Neural crest cell (in vitro differentiated cells): ENCODE data around the gene NFU1. TPM values are rescaled to one million over a fixed set of nuclear protein-coding genes. Genes with fewer than 3 reads are reported as not detected.

Experiments used
- DNase-seq: peaks from one replicate; pipeline ENCODE4 v3.0.0; 2021; ENCODE audit warnings: low read depth, mixed read lengths, low spot score
- H3K27ac Mint-ChIP-seq: one replicate; pipeline ENCODE4 v1.8.0; 2021; ENCODE audit warnings: mild to moderate bottlenecking, mixed read lengths; ENCODE audit not compliant: unreplicated experiment
- H3K27me3 Mint-ChIP-seq: 2 replicates; pipeline ENCODE4 v1.8.0; 2021; ENCODE audit warnings: low read depth, mild to moderate bottlenecking, mixed read lengths
- H3K36me3 Mint-ChIP-seq: 2 replicates; pipeline ENCODE4 v1.8.0; 2021; ENCODE audit warnings: low read depth, mild to moderate bottlenecking, mixed read lengths
- H3K4me1 Mint-ChIP-seq: 2 replicates; pipeline ENCODE4 v1.8.0; 2021; ENCODE audit warnings: mixed read lengths
- H3K4me3 Mint-ChIP-seq: one replicate; pipeline ENCODE4 v1.8.0; 2021; ENCODE audit warnings: mild to moderate bottlenecking, mixed read lengths
- H3K9me3 Mint-ChIP-seq: 2 replicates; pipeline ENCODE4 v1.8.0; 2021; ENCODE audit warnings: mixed read lengths
- CTCF ChIP-seq: fragments of 200-600 bp; sonication (generic); conservative IDR thresholded peaks from 2 replicates; pipeline ENCODE4 v1.5.0; 2021; ENCODE audit warnings: antibody characterized with exemption, mild to moderate bottlenecking
- total RNA-seq: library from RNA; stranded (reverse); gene quantifications from 2 replicates; pipeline ENCODE4 v1.2.1, GENCODE V29; 2021

The NFU1 gene
- total RNA-seq, 1 donor from 2014 or later, result 42.7 TPM

- no peak overlapping the region for H3K27ac Mint-ChIP-seq
- H3K4me3 Mint-ChIP-seq, result no peak overlapping the region
- H3K4me1 Mint-ChIP-seq, result peaks cover 3% of the 10 kb centered on the region
- DNase-seq, result no peak
- H3K36me3 Mint-ChIP-seq, result no peaks in the 10 kb centered on the region
- H3K9me3 Mint-ChIP-seq, result no peaks in the 10 kb centered on the region
- no peaks in the 10 kb centered on the region for H3K27me3 Mint-ChIP-seq
- TF ChIP-seq CTCF, result no peak
Observed at GRCh38 chr2:69477627-69478026, 40.4 kb upstream of the NFU1 start.

- Mint-ChIP-seq H3K27me3 (no peaks in the 10 kb centered on the region), H3K4me3 (no peak overlapping the region), H3K9me3 (no peaks in the 10 kb centered on the region), H3K27ac (no peak overlapping the region), H3K36me3 (no peaks in the 10 kb centered on the region), H3K4me1 (no peaks in the 10 kb centered on the region)
- no peak for DNase-seq
- TF ChIP-seq CTCF, result no peak
Observed at GRCh38 chr2:69474688-69475087, 37.5 kb upstream of the NFU1 start.

- Mint-ChIP-seq H3K36me3 (no peaks in the 10 kb centered on the region), H3K27me3 (no peaks in the 10 kb centered on the region), H3K4me1 (no peaks in the 10 kb centered on the region), H3K9me3 (no peaks in the 10 kb centered on the region), H3K27ac (no peak overlapping the region), H3K4me3 (no peak overlapping the region)
- TF ChIP-seq CTCF, result no peak
- DNase-seq, result no peak
Observed at GRCh38 chr2:69471793-69472192, 34.6 kb upstream of the NFU1 start.

- no peaks in the 10 kb centered on the region for H3K27me3 Mint-ChIP-seq
- DNase-seq, result no peak
- H3K36me3 Mint-ChIP-seq, result no peaks in the 10 kb centered on the region
- no peak for TF ChIP-seq CTCF
- no peak overlapping the region for H3K27ac Mint-ChIP-seq
- H3K9me3 Mint-ChIP-seq, result no peaks in the 10 kb centered on the region
- no peaks in the 10 kb centered on the region for H3K4me1 Mint-ChIP-seq
- no peak overlapping the region for H3K4me3 Mint-ChIP-seq
Observed at GRCh38 chr2:69470911-69471310, 33.7 kb upstream of the NFU1 start.

- DNase-seq, result no peak
- no peak for TF ChIP-seq CTCF
- Mint-ChIP-seq H3K9me3 (no peaks in the 10 kb centered on the region), H3K27ac (no peak overlapping the region), H3K36me3 (peaks cover 7% of the 10 kb centered on the region), H3K27me3 (no peaks in the 10 kb centered on the region), H3K4me1 (no peaks in the 10 kb centered on the region), H3K4me3 (no peak overlapping the region)
Observed at GRCh38 chr2:69469784-69470183, 32.5 kb upstream of the NFU1 start.

GRCh38 chr2:69469375-69469774 is 32.1 kb upstream of the NFU1 start:
- Mint-ChIP-seq H3K4me1 (no peaks in the 10 kb centered on the region), H3K4me3 (no peak overlapping the region), H3K27ac (no peak overlapping the region), H3K27me3 (no peaks in the 10 kb centered on the region), H3K36me3 (peaks cover 7% of the 10 kb centered on the region), H3K9me3 (no peaks in the 10 kb centered on the region)
- DNase-seq, result no peak
- TF ChIP-seq CTCF, result no peak
